Mesenchymal stem cell (in vitro differentiated cells and primary cell): Measurements from ENCODE around the gene JAKMIP1.

ENCODE experiments used
- DNase-seq: peaks from one replicate; pipeline ENCODE4 v3.0.0-alpha.2; 2013
- H2AFZ ChIP-seq: one replicate; pipeline ENCODE4 v1.6.1; 2013; ENCODE audit warnings: low read depth, mild to moderate bottlenecking, control low read depth, inconsistent platforms, low read length, moderate library complexity
- H2AK5ac ChIP-seq: 2 replicates; pipeline ENCODE4 v1.6.1; 2013; ENCODE audit warnings: low read length, moderate library complexity, mild to moderate bottlenecking, inconsistent platforms; ENCODE audit not compliant: severe bottlenecking
- H2BK120ac ChIP-seq: one replicate; pipeline ENCODE4 v1.6.1; 2013; ENCODE audit warnings: low read depth, mild to moderate bottlenecking, inconsistent platforms, low read length, moderate library complexity
- H2BK12ac ChIP-seq, 2 experiments: one replicate each; pipeline ENCODE4 v1.6.1; 2013; ENCODE audit warnings: inconsistent platforms in 2 of 2, low read length in 2 of 2, mild to moderate bottlenecking in 2 of 2, moderate library complexity in 2 of 2, control low read depth in 1 of 2
- H2BK15ac ChIP-seq: one replicate; pipeline ENCODE4 v1.6.1; 2013; ENCODE audit warnings: mild to moderate bottlenecking, low read depth, inconsistent platforms; ENCODE audit not compliant: poor library complexity, severe bottlenecking
- H2BK5ac ChIP-seq: 2 replicates; pipeline ENCODE4 v1.6.1; 2013; ENCODE audit warnings: low read depth, mild to moderate bottlenecking, low read length, control low read depth, inconsistent platforms; ENCODE audit not compliant: poor library complexity, severe bottlenecking
- H3K14ac ChIP-seq, 2 experiments: one replicate each; pipeline ENCODE4 v1.6.1; 2013; ENCODE audit warnings: inconsistent platforms in 2 of 2, low read length in 2 of 2, control low read depth in 1 of 2, mild to moderate bottlenecking in 1 of 2, moderate library complexity in 1 of 2
- H3K18ac ChIP-seq, 2 experiments: one replicate each; pipeline ENCODE4 v1.6.1; 2013; ENCODE audit warnings: inconsistent platforms in 2 of 2, low read length in 2 of 2, control low read depth in 1 of 2, low read depth in 1 of 2, mild to moderate bottlenecking in 1 of 2
- H3K23ac ChIP-seq, 2 experiments: one replicate each; pipeline ENCODE4 v1.6.1; 2013; ENCODE audit warnings: inconsistent platforms in 2 of 2, low read length in 2 of 2, mild to moderate bottlenecking in 2 of 2, moderate library complexity in 2 of 2, control low read depth in 1 of 2
- H3K27ac ChIP-seq: 2 replicates; pipeline ENCODE4 v1.5.1; 2013; ENCODE audit warnings: mild to moderate bottlenecking, moderate library complexity, low read length, control low read depth, inconsistent platforms; ENCODE audit not compliant: poor library complexity, severe bottlenecking
- H3K27me3 ChIP-seq, 2 experiments: 2 replicates each; pipeline versions ENCODE4 v1.6.1 to v1.7.0; 2013; ENCODE audit warnings: low read length in 2 of 2, mild to moderate bottlenecking in 2 of 2, moderate library complexity in 2 of 2, control low read depth in 1 of 2, inconsistent platforms in 1 of 2; ENCODE audit not compliant: control insufficient read depth in 1 of 2, insufficient read depth in 1 of 2
- H3K36me3 ChIP-seq, 2 experiments: 2 replicates each; pipeline versions ENCODE4 v1.6.1 to v1.7.0; 2013; ENCODE audit warnings: low read length in 2 of 2, control low read depth in 1 of 2, inconsistent platforms in 1 of 2, low read depth in 1 of 2, mild to moderate bottlenecking in 1 of 2; ENCODE audit not compliant: insufficient read depth in 2 of 2, control insufficient read depth in 1 of 2
- H3K4ac ChIP-seq, 2 experiments: one replicate each; pipeline ENCODE4 v1.6.1; 2013; ENCODE audit warnings: inconsistent platforms in 2 of 2, low read length in 2 of 2, mild to moderate bottlenecking in 2 of 2, moderate library complexity in 2 of 2, control low read depth in 1 of 2, low read depth in 1 of 2
- H3K4me1 ChIP-seq: 2 replicates; pipeline ENCODE4 v1.6.1; 2013; ENCODE audit warnings: low read depth, low read length, control low read depth; ENCODE audit not compliant: control insufficient read depth, insufficient read depth
- H3K4me2 ChIP-seq: 2 replicates; pipeline ENCODE4 v1.6.1; 2013; ENCODE audit warnings: low read length, mild to moderate bottlenecking, inconsistent platforms; ENCODE audit not compliant: poor library complexity, severe bottlenecking
- H3K4me3 ChIP-seq, 2 experiments: 2 replicates each; pipeline versions ENCODE4 v1.5.1 to v1.7.0; 2013; ENCODE audit warnings: low read length in 2 of 2, mild to moderate bottlenecking in 2 of 2, control low read depth in 1 of 2, low read depth in 1 of 2; ENCODE audit not compliant: insufficient read depth in 1 of 2
- H3K79me1 ChIP-seq: replicated peaks from 2 replicates; pipeline ENCODE4 v1.6.1; 2013; ENCODE audit warnings: mild to moderate bottlenecking, control low read depth, low read length, inconsistent platforms; ENCODE audit not compliant: poor library complexity, severe bottlenecking
- H3K9ac ChIP-seq: 2 replicates; pipeline ENCODE4 v1.7.0; 2013; ENCODE audit warnings: mild to moderate bottlenecking, low read length, moderate library complexity
- H3K9me3 ChIP-seq: 2 replicates; pipeline ENCODE4 v1.7.0; 2013; ENCODE audit warnings: mild to moderate bottlenecking, low read length; ENCODE audit not compliant: control insufficient read depth
- H4K8ac ChIP-seq: one replicate; pipeline ENCODE4 v1.6.1; 2013; ENCODE audit warnings: inconsistent platforms, mild to moderate bottlenecking, low read length, moderate library complexity
- H4K91ac ChIP-seq: one replicate; pipeline ENCODE4 v1.6.1; 2013; ENCODE audit warnings: mild to moderate bottlenecking, low read length, inconsistent platforms
- WGBS: methylation state at CpG from one replicate; pipeline ENCODE4 v1.1.7; 2013; ENCODE audit warnings: mixed read lengths; 5-methylcytosine and 5-hydroxymethylcytosine counted together

JAKMIP1 gene

DNA sequence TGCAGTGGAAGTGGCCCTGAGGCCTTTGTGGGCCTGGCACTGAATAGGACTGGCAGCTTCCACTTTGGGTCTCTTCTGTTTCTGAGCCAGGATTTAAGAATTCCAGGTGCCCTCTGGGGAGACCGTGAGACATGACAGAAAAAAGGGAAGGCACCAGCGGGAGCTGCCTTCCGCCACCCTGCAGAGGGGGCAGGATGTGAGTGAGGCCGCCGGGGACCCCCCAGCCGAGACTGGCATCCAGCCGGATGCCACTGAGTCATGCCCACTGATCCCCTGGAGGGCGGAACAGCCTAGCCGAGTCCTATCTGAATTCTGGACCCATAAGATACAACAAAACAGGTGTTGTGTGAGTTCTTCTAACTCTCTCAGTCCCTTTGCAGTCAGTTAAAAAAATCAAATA, 223.4 kb downstream of the JAKMIP1 start:
- Histone ChIP-seq H2BK5ac (no peak overlapping the region), H3K4ac (no peak overlapping the region), H2AFZ (no peak overlapping the region), H4K8ac (no peak overlapping the region), H3K9ac (no peak overlapping the region), H3K4me3 (no peak overlapping the region), H2BK12ac (no peak overlapping the region), H3K27me3 (peaks cover 0 to 58% of the 10 kb centered on the region in 2 experiments), H3K14ac (no peak overlapping the region), H3K4me2 (no peak overlapping the region), H2AK5ac (no peak overlapping the region), H2BK120ac (no peak overlapping the region), H2BK15ac (no peak overlapping the region), H3K23ac (no peak overlapping the region), H3K9me3 (no peaks in the 10 kb centered on the region), H3K18ac (no peak overlapping the region), H3K4me1 (no peaks in the 10 kb centered on the region), H4K91ac (no peak overlapping the region), H3K79me1 (no peaks in the 10 kb centered on the region), H3K27ac (no peak overlapping the region), H3K36me3 (no peaks in the 10 kb centered on the region)
- WGBS, result 71% methylated on average over 7 of the region's 9 CpGs
- no peak for DNase-seq

DNA sequence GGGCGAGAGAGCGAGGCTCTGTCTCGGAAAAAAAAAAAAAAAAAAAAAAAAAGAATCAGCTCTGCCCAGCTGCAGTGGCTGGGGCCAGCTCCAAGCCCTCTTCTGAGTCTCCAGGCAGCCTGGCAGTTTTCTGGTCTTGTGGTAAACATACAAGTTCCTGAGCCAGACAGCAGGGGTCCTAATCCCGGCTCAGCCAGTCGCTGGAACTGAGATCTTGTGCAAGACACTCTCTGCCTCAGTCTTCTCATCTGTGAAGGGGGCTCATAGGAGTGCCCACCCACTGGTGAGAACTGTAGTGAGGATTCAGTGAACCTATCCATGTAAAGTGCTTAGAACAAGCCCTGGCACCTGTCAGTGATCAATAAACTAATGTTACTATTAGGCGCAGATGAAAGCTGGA, 223.9 kb downstream of the JAKMIP1 start:
- Histone ChIP-seq H2BK15ac (no peak overlapping the region), H3K4me1 (no peaks in the 10 kb centered on the region), H3K36me3 (no peaks in the 10 kb centered on the region), H3K27me3 (peaks cover 0 to 58% of the 10 kb centered on the region in 2 experiments), H2AFZ (no peak overlapping the region), H2BK5ac (no peak overlapping the region), H3K79me1 (no peaks in the 10 kb centered on the region), H3K27ac (no peak overlapping the region), H3K14ac (no peak overlapping the region), H2BK120ac (no peak overlapping the region), H3K9me3 (no peaks in the 10 kb centered on the region), H3K9ac (no peak overlapping the region), H2AK5ac (no peak overlapping the region), H3K4ac (no peak overlapping the region), H3K23ac (no peak overlapping the region), H4K91ac (no peak overlapping the region), H3K18ac (no peak overlapping the region), H4K8ac (no peak overlapping the region), H2BK12ac (no peak overlapping the region), H3K4me3 (no peak overlapping the region), H3K4me2 (no peak overlapping the region)
- WGBS, result 86% methylated on average over 6 of the region's 6 CpGs
- DNase-seq, result no peak
